ENCODE results near the gene IL1RN.

Gene IL1RN

GRCh38 chr2:113129519-113130078 is 2.2 kb downstream of the IL1RN start:
- no peak for DNase-seq

- DNase-seq, result no peak
Observed at GRCh38 chr2:113131352-113132185, 4.2 kb downstream of the IL1RN start.

- DNase-seq, result no peak
Observed at GRCh38 chr2:113132414-113133021, 5.1 kb downstream of the IL1RN start.

GRCh38 chr2:113133704-113134598 is 6.6 kb downstream of the IL1RN start:
- peak; percentile 35 for DNase-seq

- no peak for DNase-seq
Observed at GRCh38 chr2:113134717-113135116, 7.3 kb downstream of the IL1RN start.

GRCh38 chr2:113135317-113135716 is 7.9 kb downstream of the IL1RN start:
- DNase-seq, result no peak

GRCh38 chr2:113136828-113137775 is 9.7 kb downstream of the IL1RN start:
- DNase-seq, result peak; percentile 80

GRCh38 chr2:113137827-113138226 is 10.4 kb downstream of the IL1RN start:
- DNase-seq, result no peak

- peak; percentile 90 for DNase-seq
Observed at GRCh38 chr2:113138428-113139322, 11.3 kb downstream of the IL1RN start.

- DNase-seq, result no peak
Observed at GRCh38 chr2:113141451-113141850, 14.1 kb downstream of the IL1RN start.

GRCh38 chr2:113142290-113142689 is 14.9 kb downstream of the IL1RN start:
- DNase-seq, result no peak

GRCh38 chr2:113144259-113144658 is 16.9 kb downstream of the IL1RN start:
- no peak for DNase-seq

GRCh38 chr2:113148606-113149552 is 21.5 kb downstream of the IL1RN start:
- no peak for DNase-seq

- DNase-seq, result no peak
Observed at GRCh38 chr2:113149553-113150257, 22.3 kb downstream of the IL1RN start.

- no peak for DNase-seq
Observed at GRCh38 chr2:113150258-113150601, 22.8 kb downstream of the IL1RN start.

GRCh38 chr2:113155331-113155730 is 27.9 kb downstream of the IL1RN start:
- no peak for DNase-seq

GRCh38 chr2:113156278-113157117 is 29.1 kb downstream of the IL1RN start:
- peak; percentile 78 for DNase-seq
